HepG2 (cell line): ENCODE results near the gene ZNF276. TPM values are rescaled to one million over a fixed set of nuclear protein-coding genes. Genes with fewer than 3 reads are reported as not detected.
A peak's percentile ranks its signal among the peaks of the same experiment; 100 is the strongest.

Experiments used
- AGO1 ChIP-seq: fragments of 200-400 bp; formaldehyde crosslinking; IDR thresholded peaks from 2 replicates; pipeline ENCODE4 v1.6.1; 2017; ENCODE audit warnings: mild to moderate bottlenecking, low read depth, low read length, moderate library complexity; ENCODE audit not compliant: poor library complexity, severe bottlenecking
- ARNTL ChIP-seq: sonication (generic); formaldehyde crosslinking; IDR thresholded peaks from 2 replicates; pipeline ENCODE4 v1.4.0; 2020; ENCODE audit warnings: mild to moderate bottlenecking, missing genetic modification reagents
- ATF1 ChIP-seq: IDR thresholded peaks from 2 replicates; pipeline ENCODE4 v1.6.1; 2016; ENCODE audit warnings: mild to moderate bottlenecking, control low read depth
- DNMT3B ChIP-seq: conservative IDR thresholded peaks from 2 replicates; pipeline ENCODE4 v1.6.1; 2016; ENCODE audit warnings: missing biosample characterization, control low read depth
- FLYWCH1 ChIP-seq: sonication (generic); formaldehyde crosslinking; IDR thresholded peaks from 2 replicates; pipeline ENCODE4 v1.8.1; 2023; ENCODE audit warnings: mild to moderate bottlenecking, missing genetic modification reagents
- FOXK2 ChIP-seq: fragments of 450-650 bp; IDR thresholded peaks from 2 replicates; pipeline ENCODE4 v1.6.1; 2016
- GATAD1 ChIP-seq: IDR thresholded peaks from 2 replicates; pipeline ENCODE4 v1.6.1; 2016; ENCODE audit warnings: missing genetic modification reagents, missing compliant biosample characterization
- GPN1 ChIP-seq: sonication (generic); formaldehyde crosslinking; IDR thresholded peaks from 2 replicates; pipeline ENCODE4 v1.5.1; 2020; ENCODE audit warnings: missing genetic modification reagents, borderline replicate concordance
- KAT2B ChIP-seq: fragments of 150-350 bp; IDR thresholded peaks from 2 replicates; pipeline ENCODE4 v1.6.1; 2014; ENCODE audit warnings: low read depth, low read length, borderline replicate concordance
- KDM1A ChIP-seq: IDR thresholded peaks from 2 replicates; pipeline ENCODE4 v1.6.1; 2016; ENCODE audit warnings: missing compliant biosample characterization
- KLF16 ChIP-seq, 2 experiments: sonication (generic) in 1 of 2; formaldehyde crosslinking in 1 of 2; IDR thresholded peaks; 2 replicates each; pipeline versions ENCODE4 v1.6.1 to v1.8.0; 2016 to 2023; ENCODE audit warnings: missing genetic modification reagents in 2 of 2, missing compliant biosample characterization in 1 of 2
- NFIB ChIP-seq: sonication (generic); formaldehyde crosslinking; IDR thresholded peaks from 2 replicates; pipeline ENCODE4 v1.9.0; 2021; ENCODE audit warnings: missing genetic modification reagents, mild to moderate bottlenecking, borderline replicate concordance
- NFRKB ChIP-seq: fragments of 450-650 bp; IDR thresholded peaks from 2 replicates; pipeline ENCODE4 v1.6.1; 2017
- NKX3-1 ChIP-seq: sonication (generic); formaldehyde crosslinking; IDR thresholded peaks from 2 replicates; pipeline ENCODE4 v1.5.0; 2020; ENCODE audit warnings: missing genetic modification reagents
- POLR2AphosphoS5 ChIP-seq: IDR thresholded peaks from 2 replicates; pipeline ENCODE4 v1.6.1; 2012; ENCODE audit warnings: low read depth, low read length
- ZNF205 ChIP-seq: IDR thresholded peaks from 2 replicates; pipeline ENCODE4 v1.6.1; 2018; ENCODE audit warnings: missing biosample characterization, missing genetic modification reagents
- ZNF234 ChIP-seq: sonication (generic); formaldehyde crosslinking; conservative IDR thresholded peaks from 2 replicates; pipeline ENCODE4 v1.5.1; 2020; ENCODE audit warnings: mild to moderate bottlenecking, missing genetic modification reagents
- ZNF24 ChIP-seq: fragments of 450-650 bp; IDR thresholded peaks from 2 replicates; pipeline ENCODE4 v1.6.1; 2017; ENCODE audit warnings: antibody characterized with exemption, mild to moderate bottlenecking
- ZNF34 ChIP-seq: sonication (generic); formaldehyde crosslinking; IDR thresholded peaks from 2 replicates; pipeline ENCODE4 v1.4.0; 2020; ENCODE audit warnings: mild to moderate bottlenecking, missing genetic modification reagents, borderline replicate concordance
- ZNF547 ChIP-seq: sonication (generic); formaldehyde crosslinking; IDR thresholded peaks from 2 replicates; pipeline ENCODE4 v1.5.1; 2020; ENCODE audit warnings: mild to moderate bottlenecking, missing genetic modification reagents
- ZNF768 ChIP-seq: sonication (generic); formaldehyde crosslinking; IDR thresholded peaks from 2 replicates; pipeline ENCODE4 v1.4.0; 2020; ENCODE audit warnings: missing genetic modification reagents
- ZNF777 ChIP-seq: sonication (generic); formaldehyde crosslinking; IDR thresholded peaks from 2 replicates; pipeline ENCODE4 v1.4.0; 2020; ENCODE audit warnings: missing genetic modification reagents
- polyA plus RNA-seq, 8 experiments: library from polyadenylated mRNA; depleted of rRNA in 3 of 8; stranded (reverse) in 7 of 8; unstranded in 1 of 8; fragments of >200 nt; fragmentation: Illumina TruSeq in 4 of 8; extraction: Trizol in 4 of 8; gene quantifications; 2 replicates each; pipeline versions ENCODE4 v1.2.1 to v1.2.3, GENCODE V29; 2011 to 2016; ENCODE audit warnings: low read depth in 4 of 8, missing spikeins in 1 of 8, mixed read lengths in 1 of 8; ENCODE audit not compliant: insufficient read depth in 1 of 8
- total RNA-seq, 5 experiments: library from RNA; depleted of rRNA; stranded (reverse); fragments of >200 nt; fragmentation: Illumina TruSeq; extraction: Trizol; gene quantifications; 2 replicates each; pipeline ENCODE4 v1.2.3, GENCODE V29; 2016; ENCODE audit warnings: low read depth in 1 of 5
- TF ChIP-seq, protein P1 (sequence below): sonication (generic); formaldehyde crosslinking; IDR thresholded peaks from 2 replicates; pipeline ENCODE4 v1.8.0; 2022; ENCODE audit warnings: low read depth, missing genetic modification reagents
- TF ChIP-seq, protein P2 (sequence below): sonication (generic); formaldehyde crosslinking; IDR thresholded peaks from 2 replicates; pipeline ENCODE4 v1.5.0; 2020; ENCODE audit warnings: missing genetic modification reagents
- TF ChIP-seq, protein P3 (sequence below): sonication (generic); formaldehyde crosslinking; IDR thresholded peaks from 2 replicates; pipeline ENCODE4 v1.8.0; 2022; ENCODE audit warnings: missing genetic modification reagents, low read depth, mild to moderate bottlenecking, borderline replicate concordance
- TF ChIP-seq, protein P4 (sequence below): sonication (generic); formaldehyde crosslinking; IDR thresholded peaks from 2 replicates; pipeline ENCODE4 v1.8.0; 2022; ENCODE audit warnings: mild to moderate bottlenecking, missing genetic modification reagents, moderate library complexity
- TF ChIP-seq, protein P5 (sequence below): sonication (generic); formaldehyde crosslinking; IDR thresholded peaks from 2 replicates; pipeline ENCODE4 v1.4.0; 2020; ENCODE audit warnings: missing genetic modification reagents, mild to moderate bottlenecking, borderline replicate concordance

Gene ZNF276
- total and polyA plus RNA-seq, 2 of the 13 experiments (the other 11 are each of a cell fraction or from before 2014, with no cell fraction given) = 17.7 to 18.0 TPM

DNA sequence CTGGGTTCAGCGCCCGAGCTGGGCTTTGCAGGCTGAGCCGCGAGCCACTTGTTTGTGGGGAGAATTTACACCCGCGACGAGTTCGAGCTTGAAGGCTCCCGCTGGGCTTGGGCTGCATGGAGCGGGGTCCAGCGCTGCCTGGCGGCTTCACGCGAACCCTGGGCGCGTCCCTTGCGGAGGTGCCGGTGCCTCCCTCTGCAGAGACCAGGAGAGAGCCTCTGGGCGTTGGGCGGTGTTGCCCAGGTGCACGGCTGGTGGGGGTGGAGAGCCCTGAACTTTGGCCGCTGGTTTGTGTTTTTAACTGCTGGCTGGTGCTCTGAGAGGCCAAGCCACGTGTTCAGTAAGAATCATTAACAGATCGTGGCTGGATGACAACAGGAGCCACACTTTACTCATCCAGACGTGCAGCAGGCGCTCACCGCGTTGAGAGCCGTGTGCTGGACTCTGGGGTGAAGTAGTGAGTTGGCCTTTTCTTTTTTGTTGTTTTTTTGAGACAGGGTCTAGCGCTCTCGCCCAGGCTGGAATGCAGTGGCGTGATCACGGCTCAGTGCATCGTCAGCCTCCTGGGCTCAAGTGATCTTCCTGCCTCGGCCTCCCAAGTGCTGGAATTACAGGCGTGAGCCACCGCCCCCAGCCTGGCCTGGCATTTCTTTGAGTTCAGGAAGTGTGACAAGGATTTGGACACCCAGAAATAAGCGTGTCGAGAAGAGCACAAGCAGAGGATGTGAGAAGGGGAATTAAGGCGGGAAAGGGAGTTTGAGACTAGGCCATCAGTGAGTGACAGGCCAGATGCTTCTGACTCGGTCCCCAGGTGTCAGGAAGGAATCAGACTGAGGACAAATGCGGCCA lies 34.0 kb upstream of the ZNF276 start (continued):
- TF ChIP-seq, protein P1, sequence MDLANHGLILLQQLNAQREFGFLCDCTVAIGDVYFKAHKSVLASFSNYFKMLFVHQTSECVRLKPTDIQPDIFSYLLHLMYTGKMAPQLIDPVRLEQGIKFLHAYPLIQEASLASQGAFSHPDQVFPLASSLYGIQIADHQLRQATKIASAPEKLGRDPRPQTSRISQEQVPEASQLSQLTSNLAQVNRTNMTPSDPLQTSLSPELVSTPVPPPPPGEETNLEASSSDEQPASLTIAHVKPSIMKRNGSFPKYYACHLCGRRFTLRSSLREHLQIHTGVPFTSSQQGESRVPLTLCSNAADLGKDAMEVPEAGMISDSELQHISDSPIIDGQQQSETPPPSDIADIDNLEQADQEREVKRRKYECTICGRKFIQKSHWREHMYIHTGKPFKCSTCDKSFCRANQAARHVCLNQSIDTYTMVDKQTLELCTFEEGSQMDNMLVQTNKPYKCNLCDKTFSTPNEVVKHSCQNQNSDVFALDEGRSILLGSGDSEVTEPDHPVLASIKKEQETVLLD (CRISPR knock-in tag) = peak; percentile 62
- TF ChIP-seq NFRKB (no peak), ZNF205 (peak; percentile 94), ZNF777 (CRISPR knock-in tag) (peak; percentile 65), GATAD1 (CRISPR knock-in tag) (peak; percentile 82), POLR2AphosphoS5 (peak; percentile 99), AGO1 (no peak), KAT2B (no peak), KDM1A (CRISPR knock-in tag) (peak; percentile 35; the same call in 1 of the 2 replicates), NFIB (no peak), ATF1 (CRISPR knock-in tag) (no peak), ZNF768 (peak; percentile 75; the same call in 1 of the 2 replicates), GPN1 (CRISPR knock-in tag) (no peak; the same call in 1 of the 2 replicates), ZNF547 (CRISPR knock-in tag) (peak; percentile 96), DNMT3B (CRISPR knock-in tag) (peak; percentile 90), KLF16 (CRISPR knock-in tag; IDR thresholded peaks at IDR 0.05) (peak; percentile 72 to 100; a peak in 2 of 4 replicates), ZNF24 (no peak), NKX3-1 (peak; percentile 99), ARNTL (peak; percentile 100), FLYWCH1 (CRISPR knock-in tag) (0 out of 2 replicates have a peak, but pooled peaks have one; percentile 85), ZNF34 (CRISPR knock-in tag) (0 out of 2 replicates have a peak, but pooled peaks have one; percentile 41), ZNF234 (CRISPR knock-in tag) (peak; percentile 98), FOXK2 (peak; percentile 99)
- TF ChIP-seq, protein P2, sequence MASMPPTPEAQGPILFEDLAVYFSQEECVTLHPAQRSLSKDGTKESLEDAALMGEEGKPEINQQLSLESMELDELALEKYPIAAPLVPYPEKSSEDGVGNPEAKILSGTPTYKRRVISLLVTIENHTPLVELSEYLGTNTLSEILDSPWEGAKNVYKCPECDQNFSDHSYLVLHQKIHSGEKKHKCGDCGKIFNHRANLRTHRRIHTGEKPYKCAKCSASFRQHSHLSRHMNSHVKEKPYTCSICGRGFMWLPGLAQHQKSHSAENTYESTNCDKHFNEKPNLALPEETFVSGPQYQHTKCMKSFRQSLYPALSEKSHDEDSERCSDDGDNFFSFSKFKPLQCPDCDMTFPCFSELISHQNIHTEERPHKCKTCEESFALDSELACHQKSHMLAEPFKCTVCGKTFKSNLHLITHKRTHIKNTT (CRISPR knock-in tag) = no peak
- TF ChIP-seq, protein P3, sequence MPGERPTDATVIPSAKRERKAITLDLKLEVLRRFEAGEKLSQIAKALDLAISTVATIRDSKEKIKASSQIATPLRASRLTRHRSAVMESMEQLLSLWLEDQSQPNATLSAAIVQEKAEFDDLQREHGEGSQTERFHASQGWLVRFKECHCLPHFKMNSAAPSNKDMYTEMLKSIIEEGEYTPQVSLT (CRISPR knock-in tag) = peak; percentile 95; the same call in 1 of the 2 replicates
- TF ChIP-seq, protein P4, sequence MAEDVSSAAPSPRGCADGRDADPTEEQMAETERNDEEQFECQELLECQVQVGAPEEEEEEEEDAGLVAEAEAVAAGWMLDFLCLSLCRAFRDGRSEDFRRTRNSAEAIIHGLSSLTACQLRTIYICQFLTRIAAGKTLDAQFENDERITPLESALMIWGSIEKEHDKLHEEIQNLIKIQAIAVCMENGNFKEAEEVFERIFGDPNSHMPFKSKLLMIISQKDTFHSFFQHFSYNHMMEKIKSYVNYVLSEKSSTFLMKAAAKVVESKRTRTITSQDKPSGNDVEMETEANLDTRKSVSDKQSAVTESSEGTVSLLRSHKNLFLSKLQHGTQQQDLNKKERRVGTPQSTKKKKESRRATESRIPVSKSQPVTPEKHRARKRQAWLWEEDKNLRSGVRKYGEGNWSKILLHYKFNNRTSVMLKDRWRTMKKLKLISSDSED (CRISPR knock-in tag) = no peak
- TF ChIP-seq, protein P5, sequence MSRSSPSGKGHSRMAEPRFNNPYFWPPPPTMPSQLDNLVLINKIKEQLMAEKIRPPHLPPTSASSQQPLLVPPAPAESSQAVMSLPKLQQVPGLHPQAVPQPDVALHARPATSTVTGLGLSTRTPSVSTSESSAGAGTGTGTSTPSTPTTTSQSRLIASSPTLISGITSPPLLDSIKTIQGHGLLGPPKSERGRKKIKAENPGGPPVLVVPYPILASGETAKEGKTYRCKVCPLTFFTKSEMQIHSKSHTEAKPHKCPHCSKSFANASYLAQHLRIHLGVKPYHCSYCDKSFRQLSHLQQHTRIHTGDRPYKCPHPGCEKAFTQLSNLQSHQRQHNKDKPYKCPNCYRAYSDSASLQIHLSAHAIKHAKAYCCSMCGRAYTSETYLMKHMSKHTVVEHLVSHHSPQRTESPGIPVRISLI (CRISPR knock-in tag) = peak; percentile 80
